Activated naive CD8-positive, alpha-beta T cell treated with anti-CD3 and anti-CD28 coated beads for 36 hours (primary cell): Measurements from ENCODE around the gene PYM1. TPM values are rescaled to one million over a fixed set of nuclear protein-coding genes. Genes with fewer than 3 reads are reported as not detected.
"Not testable (repeated sequence)": the region's sequence is repeated elsewhere in the genome, so short reads cannot be mapped to it uniquely, and the experiment has no call there.

ENCODE experiments used
- DNase-seq: peaks from one replicate; pipeline ENCODE4 v3.0.0; 2021
- H3K27ac Mint-ChIP-seq: one replicate; pipeline ENCODE4 v1.8.0; 2022; ENCODE audit warnings: mild to moderate bottlenecking, moderate library complexity, mixed read lengths
- H3K27me3 Mint-ChIP-seq: one replicate; pipeline ENCODE4 v1.8.0; 2022; ENCODE audit warnings: mild to moderate bottlenecking, mixed read lengths
- H3K36me3 Mint-ChIP-seq: one replicate; pipeline ENCODE4 v1.8.0; 2021; ENCODE audit warnings: mild to moderate bottlenecking, mixed read lengths
- H3K4me1 Mint-ChIP-seq: one replicate; pipeline ENCODE4 v1.8.0; 2021; ENCODE audit warnings: mixed read lengths
- H3K4me3 Mint-ChIP-seq: one replicate; pipeline ENCODE4 v1.8.0; 2022; ENCODE audit warnings: mild to moderate bottlenecking, moderate library complexity, mixed read lengths
- H3K9me3 Mint-ChIP-seq: one replicate; pipeline ENCODE4 v1.8.0; 2022; ENCODE audit warnings: mixed read lengths
- total RNA-seq, 2 experiments: library from RNA; stranded (reverse); gene quantifications; one replicate each; pipeline ENCODE4 v1.2.3, GENCODE V29; 2021

PYM1 gene
- total RNA-seq, 2 experiments from 2014 or later: 33.3 to 34.9 TPM

DNA sequence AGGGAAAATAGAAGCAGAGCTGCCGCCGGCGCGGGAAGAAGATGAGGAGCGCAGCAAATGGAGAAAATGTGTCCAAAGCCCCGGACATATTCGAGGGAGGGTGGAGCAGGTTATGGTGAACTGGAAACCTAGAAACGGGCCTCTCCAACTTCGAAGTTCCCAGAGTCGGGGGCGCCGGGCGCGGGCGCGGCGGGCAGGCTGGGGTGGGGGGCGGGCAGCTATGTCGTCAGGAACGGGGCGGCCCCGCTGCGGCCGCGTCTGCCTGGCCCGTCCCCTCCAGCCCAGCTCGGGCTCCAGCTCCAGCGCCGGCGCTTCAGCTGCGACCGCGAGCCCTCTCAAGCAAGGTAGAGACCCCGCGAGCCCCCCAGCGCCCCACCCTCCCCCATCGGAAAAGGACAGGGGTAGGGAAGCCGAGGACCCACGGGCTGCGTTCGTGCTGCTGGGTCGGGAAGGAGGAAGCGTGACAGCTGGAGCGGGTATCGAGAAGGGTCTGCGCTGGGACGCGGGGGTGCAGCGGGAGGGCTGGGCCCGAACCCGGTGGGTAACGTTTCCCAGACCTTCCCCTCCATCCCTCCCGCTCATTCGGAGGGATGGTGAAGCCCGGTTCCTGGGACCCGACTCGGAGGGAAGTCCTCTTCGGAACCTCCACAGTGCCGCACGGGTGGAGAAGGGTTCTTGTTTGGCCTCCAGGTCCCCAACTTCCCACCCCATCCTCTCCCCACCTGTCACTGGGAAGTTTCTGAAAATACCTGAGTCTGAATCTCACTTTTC lies 4.3 kb upstream of the PYM1 start:
- H3K36me3 Mint-ChIP-seq: peaks cover 61% of the 10 kb centered on the region
- H3K4me3 Mint-ChIP-seq: peak overlapping the region; percentile 99
- H3K27me3 Mint-ChIP-seq: peaks cover 2% of the 10 kb centered on the region
- peak overlapping the region; percentile 99 for H3K27ac Mint-ChIP-seq
- H3K4me1 Mint-ChIP-seq: peaks cover 56% of the 10 kb centered on the region
- DNase-seq: peak; percentile 37
- H3K9me3 Mint-ChIP-seq: no peaks in the 10 kb centered on the region

DNA sequence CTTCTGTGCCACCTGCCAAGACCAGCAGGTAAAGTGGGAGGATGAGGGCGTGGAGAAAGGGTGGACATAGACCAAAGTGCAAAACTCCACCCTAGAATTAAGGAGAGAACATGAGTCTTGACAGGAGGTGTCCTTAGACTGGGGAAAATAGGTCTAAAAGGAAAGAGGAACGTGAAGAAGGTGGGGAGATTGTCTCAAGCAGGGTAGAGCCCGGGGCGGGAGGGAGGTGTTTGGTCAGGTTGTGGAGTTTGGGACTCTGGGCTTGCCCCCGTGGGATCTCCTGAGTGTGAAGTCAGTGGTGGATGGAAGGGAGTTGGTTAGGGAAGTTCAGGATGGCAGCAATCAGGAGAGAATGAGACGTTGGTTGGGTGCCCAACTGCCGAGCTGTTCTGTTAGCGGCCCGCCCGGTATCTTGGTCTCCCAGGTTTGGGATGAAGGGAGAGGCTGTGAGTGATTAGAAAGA lies 3.7 kb upstream of the PYM1 start:
- peak overlapping the region; percentile 99 for H3K27ac Mint-ChIP-seq
- H3K27me3 Mint-ChIP-seq: peaks cover 3% of the 10 kb centered on the region
- peak overlapping the region; percentile 99 for H3K4me3 Mint-ChIP-seq
- H3K4me1 Mint-ChIP-seq: peaks cover 50% of the 10 kb centered on the region
- H3K36me3 Mint-ChIP-seq: peaks cover 55% of the 10 kb centered on the region
- DNase-seq: no peak
- H3K9me3 Mint-ChIP-seq: no peaks in the 10 kb centered on the region

DNA sequence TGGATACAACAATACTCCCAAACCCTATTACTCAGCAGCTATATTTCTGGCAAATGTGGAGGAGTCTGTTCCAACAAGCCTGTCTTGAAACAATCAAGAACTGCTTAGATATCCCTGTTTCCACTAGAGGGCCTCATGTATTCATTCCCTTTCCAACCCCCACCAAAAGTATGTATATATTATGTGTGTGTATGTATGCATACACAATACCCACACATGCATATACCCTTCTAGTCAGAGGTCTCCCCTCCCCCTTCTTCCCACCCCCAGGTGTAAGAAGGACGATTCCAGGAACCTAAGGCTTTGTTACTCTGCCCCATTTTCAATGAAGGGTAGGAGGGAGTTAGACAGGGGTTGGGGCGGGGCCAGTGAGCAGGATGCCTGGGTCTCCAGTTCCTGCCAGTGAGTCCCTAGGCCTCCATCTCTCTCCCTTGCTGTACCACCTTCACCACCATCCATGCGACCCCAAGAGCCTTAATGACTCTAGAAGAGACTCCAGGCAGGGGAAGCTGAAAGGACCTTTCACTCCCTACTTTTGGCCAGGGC lies 3.1 kb upstream of the PYM1 start, which contains the start of gene DGKA:
Gene DGKA (plus strand): TSS at position 392 of the 546 bp plus-strand sequence. CDS start 5,342 bp downstream, outside the sequence.
- peaks cover 3% of the 10 kb centered on the region for H3K27me3 Mint-ChIP-seq
- H3K4me3 Mint-ChIP-seq: peak within 1 kb of the TSS; percentile 99
- peaks cover 51% of the 10 kb centered on the region for H3K36me3 Mint-ChIP-seq
- peaks cover 47% of the 10 kb centered on the region for H3K4me1 Mint-ChIP-seq
- H3K9me3 Mint-ChIP-seq: no peaks in the 10 kb centered on the region
- DNase-seq: peak; percentile 87
- H3K27ac Mint-ChIP-seq: peak within 1 kb of the TSS; percentile 99

DNA sequence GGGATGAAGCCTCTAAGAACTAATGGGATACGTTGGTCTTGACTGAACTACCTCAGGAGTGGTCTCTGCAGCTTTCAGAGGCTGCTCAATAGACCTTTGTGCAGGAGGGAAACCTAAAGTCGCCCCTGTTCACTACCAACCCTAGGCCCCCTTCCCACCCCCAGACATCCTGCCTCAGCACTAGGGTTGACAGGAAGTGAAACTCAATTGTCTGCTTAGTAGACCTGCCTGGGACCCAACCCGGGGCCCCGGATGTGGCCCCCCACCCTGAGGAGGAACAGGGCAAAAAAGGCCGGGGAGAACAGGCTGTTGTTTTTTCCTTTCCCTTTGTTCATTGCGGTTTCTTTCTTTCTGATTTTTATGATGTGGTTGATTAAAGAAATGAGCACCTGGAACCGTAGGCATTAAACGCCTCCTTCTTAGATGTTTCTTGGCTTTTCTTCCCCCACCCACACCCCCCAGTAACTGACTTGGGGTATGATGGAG lies 1.7 kb upstream of the PYM1 start:
- Mint-ChIP-seq H3K27me3 (peaks cover 3% of the 10 kb centered on the region), H3K4me1 (peaks cover 43% of the 10 kb centered on the region), H3K9me3 (no peaks in the 10 kb centered on the region), H3K27ac (peak overlapping the region; percentile 99), H3K4me3 (peak overlapping the region; percentile 99), H3K36me3 (peaks cover 50% of the 10 kb centered on the region)
- DNase-seq: peak; percentile 91

DNA sequence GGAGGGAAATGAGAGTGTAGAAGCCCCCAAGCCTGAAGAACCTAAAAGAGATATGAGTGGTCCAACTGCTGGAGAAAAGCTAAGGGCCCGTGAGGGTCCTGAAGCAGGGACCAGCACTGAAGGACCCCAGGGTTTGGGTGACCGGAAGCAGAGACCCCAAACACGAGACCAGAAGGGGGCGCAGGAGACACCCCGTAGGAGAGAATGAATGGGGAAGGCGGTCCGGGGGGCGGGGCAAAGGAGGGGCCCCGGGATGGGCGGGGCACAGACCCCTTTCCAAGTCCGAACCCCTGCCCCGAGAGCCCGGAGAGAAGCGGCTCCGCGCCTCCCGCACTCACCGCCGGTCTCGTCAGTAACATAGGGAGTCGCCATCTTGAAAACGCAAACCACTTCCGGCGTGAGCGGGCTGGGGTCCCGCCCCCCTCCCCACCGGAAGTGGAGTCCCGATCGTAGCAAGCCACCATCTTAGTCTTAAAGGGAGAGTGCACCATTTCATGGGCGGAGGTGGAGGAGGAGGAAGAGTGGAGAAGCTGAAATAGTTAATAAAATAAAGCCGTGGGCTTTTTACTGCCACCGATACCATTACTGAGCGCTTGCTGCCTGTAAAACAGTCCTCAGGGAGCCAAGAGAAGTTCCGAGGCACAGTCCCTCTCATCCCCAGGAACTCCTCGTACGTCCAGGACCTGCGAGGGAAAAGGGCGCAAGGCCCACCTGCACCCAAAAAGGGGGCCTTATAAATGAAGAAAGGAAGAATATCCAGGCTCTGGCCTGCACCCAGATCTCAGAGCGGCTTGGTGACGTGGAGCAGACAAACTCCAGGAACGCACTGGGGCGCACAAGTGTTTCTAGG lies 731 bp downstream of the PYM1 start:
- peak overlapping the region; percentile 99 for H3K27ac Mint-ChIP-seq
- peaks cover 42% of the 10 kb centered on the region for H3K4me1 Mint-ChIP-seq
- peaks cover 41% of the 10 kb centered on the region for H3K36me3 Mint-ChIP-seq
- peaks cover 3% of the 10 kb centered on the region for H3K27me3 Mint-ChIP-seq
- H3K4me3 Mint-ChIP-seq: peak overlapping the region; percentile 99
- DNase-seq: peak; percentile 90
- no peaks in the 10 kb centered on the region for H3K9me3 Mint-ChIP-seq

DNA sequence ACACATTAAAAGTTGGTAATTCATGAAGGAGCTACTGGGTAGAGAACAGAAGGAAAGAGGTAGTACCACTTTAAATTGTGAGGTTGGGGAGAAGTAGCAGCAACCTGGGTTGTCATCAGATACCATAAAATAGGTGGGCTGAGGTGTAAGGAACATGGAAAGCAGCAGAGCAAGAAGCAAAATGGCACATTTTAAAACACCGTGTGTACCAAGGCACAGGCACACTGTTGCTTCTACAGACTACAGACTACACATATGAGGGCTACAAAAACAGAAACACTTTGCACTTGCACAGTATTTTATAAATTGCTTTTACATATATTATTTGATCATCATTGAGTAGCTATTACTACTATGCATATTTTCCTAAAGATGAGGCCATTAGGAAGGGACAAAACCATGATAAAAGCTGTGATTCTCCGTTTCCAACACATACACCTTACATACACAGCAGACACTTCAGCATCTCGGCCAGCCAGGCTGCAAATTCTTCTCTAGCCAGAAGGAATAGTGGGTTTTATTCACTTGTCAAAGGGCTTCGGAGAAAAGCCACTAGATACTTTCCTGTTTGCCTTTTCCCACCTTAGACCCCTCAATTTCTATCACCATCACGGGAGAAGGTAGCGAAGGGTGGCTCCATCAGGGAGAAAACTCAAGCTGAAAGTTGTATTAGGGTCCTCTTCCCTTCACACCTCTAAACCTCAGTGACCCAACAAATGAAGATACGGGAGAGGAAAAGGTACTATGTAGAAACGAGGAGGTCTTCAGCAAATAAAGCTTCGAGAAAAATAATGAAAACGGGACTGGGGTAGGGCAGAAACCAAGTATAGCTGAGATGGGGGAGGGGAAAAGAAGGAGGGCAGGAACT lies 1.6 kb downstream of the PYM1 start:
- peaks cover 34% of the 10 kb centered on the region for H3K36me3 Mint-ChIP-seq
- no peaks in the 10 kb centered on the region for H3K9me3 Mint-ChIP-seq
- H3K4me1 Mint-ChIP-seq: peaks cover 48% of the 10 kb centered on the region
- H3K4me3 Mint-ChIP-seq: peak overlapping the region; percentile 99
- H3K27me3 Mint-ChIP-seq: peaks cover 3% of the 10 kb centered on the region
- peak overlapping the region; percentile 99 for H3K27ac Mint-ChIP-seq
- peak; percentile 16 for DNase-seq

DNA sequence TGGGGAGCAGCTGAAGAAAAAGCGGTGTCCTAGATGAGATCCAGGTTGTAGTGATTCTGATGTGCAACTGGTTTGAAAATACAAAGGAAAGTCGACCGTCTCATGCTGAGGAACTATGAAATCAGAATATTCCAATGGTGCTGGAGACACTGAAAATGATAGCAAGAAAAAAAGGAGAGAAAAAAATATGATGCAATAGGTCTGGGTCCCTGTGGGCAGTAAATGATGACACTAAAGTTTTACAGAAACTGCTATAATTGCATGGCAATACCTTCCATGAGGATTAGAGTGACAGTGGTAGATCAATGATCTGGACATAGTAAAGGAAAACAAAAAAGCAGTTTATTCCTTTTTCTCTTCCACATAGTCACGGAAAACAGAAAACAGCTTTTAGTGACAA lies 2.3 kb downstream of the PYM1 start:
- H3K4me3 Mint-ChIP-seq: peak overlapping the region; percentile 99
- H3K36me3 Mint-ChIP-seq: peaks cover 32% of the 10 kb centered on the region
- peak overlapping the region; percentile 99 for H3K27ac Mint-ChIP-seq
- DNase-seq: no peak
- H3K4me1 Mint-ChIP-seq: peaks cover 45% of the 10 kb centered on the region
- peaks cover 3% of the 10 kb centered on the region for H3K27me3 Mint-ChIP-seq
- H3K9me3 Mint-ChIP-seq: no peaks in the 10 kb centered on the region

DNA sequence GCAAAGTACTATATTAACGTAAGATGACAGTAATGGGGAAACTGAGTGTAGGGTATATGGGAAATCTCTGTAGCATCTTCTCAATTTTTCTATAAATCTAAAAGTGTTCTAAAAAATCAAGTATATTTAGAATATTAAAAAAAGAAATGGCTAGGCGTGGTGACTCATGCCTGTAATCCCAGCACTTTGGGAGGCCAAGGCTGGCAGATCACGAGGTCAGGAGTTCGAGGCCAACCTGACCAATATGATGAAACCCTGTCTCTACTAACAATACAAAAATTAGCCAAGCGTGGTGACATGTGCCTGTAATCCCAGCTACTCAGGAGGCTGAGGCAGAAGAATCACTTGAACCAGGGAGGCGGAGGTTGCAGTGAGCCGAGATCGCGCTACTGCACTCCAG lies 4.0 kb downstream of the PYM1 start:
- peaks cover 33% of the 10 kb centered on the region for H3K36me3 Mint-ChIP-seq
- H3K9me3 Mint-ChIP-seq, H3K4me3 Mint-ChIP-seq, DNase-seq, H3K27me3 Mint-ChIP-seq: not testable (repeated sequence)
- H3K27ac Mint-ChIP-seq: peak overlapping the region; percentile 66
- H3K4me1 Mint-ChIP-seq: peaks cover 34% of the 10 kb centered on the region

DNA sequence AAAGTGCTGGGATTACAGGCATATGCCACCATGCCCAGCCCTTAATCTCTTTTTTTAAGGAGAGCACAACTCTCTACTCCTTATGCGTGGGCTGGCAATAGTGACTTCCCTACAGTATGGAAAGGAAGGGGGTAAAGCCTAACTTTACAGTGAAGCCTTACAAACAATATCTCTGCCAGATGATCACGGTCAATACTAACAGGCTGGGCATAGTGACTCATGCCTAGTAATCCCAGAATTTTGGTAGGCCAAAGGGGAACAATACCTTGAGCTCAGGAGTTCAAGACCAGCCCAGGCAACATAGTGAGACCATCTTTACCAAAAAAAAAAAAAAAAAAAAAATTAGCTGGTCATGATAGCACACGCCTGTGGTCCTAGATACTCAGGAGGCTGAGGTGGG lies 5.6 kb downstream of the PYM1 start:
- Mint-ChIP-seq H3K4me1 (peaks cover 34% of the 10 kb centered on the region), H3K27me3 (peaks cover 3% of the 10 kb centered on the region), H3K36me3 (peaks cover 28% of the 10 kb centered on the region), H3K27ac (no peak overlapping the region), H3K4me3 (no peak overlapping the region), H3K9me3 (no peaks in the 10 kb centered on the region)
- no peak for DNase-seq

DNA sequence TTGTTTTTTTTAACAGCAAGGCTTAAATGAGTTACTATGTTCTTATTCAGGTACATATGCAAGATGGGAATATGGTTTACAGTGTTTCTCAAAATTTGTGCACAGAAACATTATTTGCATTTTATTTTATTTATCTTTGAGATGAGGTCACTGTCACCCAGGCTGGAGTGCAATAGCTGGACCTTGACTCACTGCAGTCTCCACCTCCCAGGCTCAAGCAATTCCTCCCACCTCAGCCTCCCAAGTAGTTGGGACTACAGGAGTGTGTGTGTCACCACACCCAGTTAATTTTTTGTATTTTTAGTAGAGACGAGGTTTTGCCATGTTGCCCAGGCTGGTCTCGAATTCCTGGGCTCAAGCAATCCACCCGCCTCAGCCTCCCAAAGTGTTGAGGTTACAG lies 8.7 kb downstream of the PYM1 start:
- not testable (repeated sequence) for H3K4me3 Mint-ChIP-seq, H3K27me3 Mint-ChIP-seq, H3K9me3 Mint-ChIP-seq, H3K27ac Mint-ChIP-seq, DNase-seq
- peaks cover 40% of the 10 kb centered on the region for H3K4me1 Mint-ChIP-seq
- peaks cover 38% of the 10 kb centered on the region for H3K36me3 Mint-ChIP-seq

DNA sequence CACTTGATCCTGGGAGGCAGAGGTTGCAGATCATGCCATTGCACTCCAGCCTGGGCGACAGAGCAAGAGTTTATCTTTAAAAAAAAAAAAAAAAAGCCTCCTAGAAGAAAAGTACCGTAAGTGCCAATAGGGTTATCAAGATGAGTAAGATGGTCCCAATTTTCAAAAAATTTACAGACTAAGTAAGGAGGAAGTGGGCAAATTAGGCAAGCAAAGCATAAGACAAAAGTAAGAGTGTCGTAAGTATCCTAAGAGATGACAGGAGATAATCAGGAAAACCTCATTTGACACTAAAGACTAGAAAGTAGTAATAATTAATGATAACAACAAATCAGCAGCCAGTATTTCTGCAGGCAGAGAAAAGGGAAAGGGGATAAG lies 12.2 kb downstream of the PYM1 start:
- H3K4me1 Mint-ChIP-seq: peaks cover 32% of the 10 kb centered on the region
- H3K4me3 Mint-ChIP-seq: no peak overlapping the region
- no peaks in the 10 kb centered on the region for H3K27me3 Mint-ChIP-seq

DNA sequence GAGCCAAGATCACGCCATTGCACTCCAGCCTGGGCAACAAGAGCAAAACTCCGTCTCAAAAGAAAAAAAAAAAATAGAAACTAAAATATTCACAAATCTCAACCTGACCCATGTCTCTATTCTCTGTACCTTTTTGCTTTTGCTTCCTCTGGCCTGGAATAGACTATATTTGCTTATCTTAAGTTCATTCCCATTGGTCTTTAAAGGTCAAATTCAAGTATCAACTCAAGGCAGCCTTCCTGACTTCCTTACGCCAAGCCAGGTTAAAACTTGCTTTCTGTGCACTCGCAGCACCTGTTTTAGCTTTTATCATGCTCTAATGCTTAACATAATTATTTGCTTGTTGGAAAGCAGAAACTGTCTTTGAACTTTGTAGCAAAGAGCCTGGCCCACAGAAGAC lies 14.8 kb downstream of the PYM1 start:
- peaks cover 35% of the 10 kb centered on the region for H3K4me1 Mint-ChIP-seq
- peaks cover 38% of the 10 kb centered on the region for H3K36me3 Mint-ChIP-seq
- DNase-seq: no peak
- H3K9me3 Mint-ChIP-seq: no peaks in the 10 kb centered on the region
- H3K27me3 Mint-ChIP-seq: no peaks in the 10 kb centered on the region
- H3K4me3 Mint-ChIP-seq: no peak overlapping the region
- H3K27ac Mint-ChIP-seq: peak overlapping the region; percentile 27

More for the DNA sequence above, 12.2 kb downstream of the PYM1 start:
- Mint-ChIP-seq H3K36me3 (peaks cover 41% of the 10 kb centered on the region), H3K9me3 (no peaks in the 10 kb centered on the region), H3K27ac (peak overlapping the region; percentile 31)
- DNase-seq: no peak

DNA sequence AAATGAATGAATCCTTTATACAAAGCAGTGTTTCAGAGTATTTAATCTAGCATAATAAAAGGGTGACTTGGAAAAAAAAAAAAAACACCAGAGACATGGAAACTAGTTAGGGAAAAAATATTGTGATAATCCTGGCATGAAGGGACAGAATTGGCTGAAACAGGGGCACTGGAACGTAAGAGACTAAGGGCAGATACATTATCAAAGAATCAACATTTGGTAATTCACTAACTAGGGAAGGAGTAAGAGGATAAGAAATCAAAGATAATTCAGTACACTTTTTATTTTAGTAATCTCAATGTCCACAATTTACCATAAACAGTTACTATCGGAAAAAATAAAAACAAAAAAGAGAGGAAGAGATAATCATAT lies 18.2 kb downstream of the PYM1 start:
- no peak for DNase-seq
- Mint-ChIP-seq H3K4me1 (peaks cover 18% of the 10 kb centered on the region), H3K27me3 (no peaks in the 10 kb centered on the region), H3K4me3 (no peak overlapping the region), H3K36me3 (peaks cover 17% of the 10 kb centered on the region), H3K27ac (no peak overlapping the region), H3K9me3 (no peaks in the 10 kb centered on the region)
